Hematopoietic multipotent progenitor cell treated with erythropoietin and hydrocortisone succinate and interleukin-3 and kit ligand, for 15 days (in vitro differentiated cells): ENCODE data around the gene BICD1.
"Not testable (repeated sequence)": the region's sequence is repeated elsewhere in the genome, so short reads cannot be mapped to it uniquely, and the experiment has no call there.

Experiments used
- DNase-seq: peaks from one replicate; pipeline ENCODE4 v3.0.0-alpha.2; 2015; ENCODE audit warnings: low spot score

The BICD1 gene

GRCh38 chr12:32146074-32146873 lies 39.6 kb downstream of the BICD1 start:
- DNase-seq, result no peak

GRCh38 chr12:32148372-32148771 lies 41.7 kb downstream of the BICD1 start:
- DNase-seq, result no peak

GRCh38 chr12:32149489-32149888 lies 42.8 kb downstream of the BICD1 start:
- no peak for DNase-seq

- DNase-seq, result no peak
These were observed 44.4 kb downstream of the BICD1 start for GRCh38 chr12:32151086-32151485.

GRCh38 chr12:32151552-32151951 lies 44.9 kb downstream of the BICD1 start:
- DNase-seq, result no peak

- no peak for DNase-seq
These were observed 48.4 kb downstream of the BICD1 start for GRCh38 chr12:32155041-32155440.

- DNase-seq, result no peak
These were observed 49.4 kb downstream of the BICD1 start for GRCh38 chr12:32155961-32156529.

GRCh38 chr12:32158525-32158924 lies 51.9 kb downstream of the BICD1 start:
- no peak for DNase-seq

GRCh38 chr12:32159381-32159780 lies 52.7 kb downstream of the BICD1 start:
- no peak for DNase-seq

GRCh38 chr12:32159925-32160324 lies 53.3 kb downstream of the BICD1 start:
- no peak for DNase-seq

- DNase-seq, result no peak
These were observed 54.4 kb downstream of the BICD1 start for GRCh38 chr12:32161058-32161457.

GRCh38 chr12:32163596-32163995 lies 56.9 kb downstream of the BICD1 start:
- no peak for DNase-seq

GRCh38 chr12:32166510-32166909 lies 59.9 kb downstream of the BICD1 start:
- no peak for DNase-seq

GRCh38 chr12:32170437-32170998 lies 63.9 kb downstream of the BICD1 start:
- DNase-seq, result no peak

- DNase-seq, result no peak
These were observed 64.6 kb downstream of the BICD1 start for GRCh38 chr12:32171211-32171610.

- DNase-seq, result no peak
These were observed 70.0 kb downstream of the BICD1 start for GRCh38 chr12:32176606-32177005.

- no peak for DNase-seq
These were observed 71.8 kb downstream of the BICD1 start for GRCh38 chr12:32178341-32179010.

GRCh38 chr12:32179011-32179395 lies 72.4 kb downstream of the BICD1 start:
- no peak for DNase-seq

GRCh38 chr12:32181498-32182175 lies 75.0 kb downstream of the BICD1 start:
- no peak for DNase-seq

GRCh38 chr12:32183650-32184049 lies 77.0 kb downstream of the BICD1 start:
- DNase-seq, result no peak

- not testable (repeated sequence) for DNase-seq
These were observed 80.5 kb downstream of the BICD1 start for GRCh38 chr12:32187127-32187526.

GRCh38 chr12:32191445-32191844 lies 84.8 kb downstream of the BICD1 start:
- no peak for DNase-seq
